Mammary microvascular endothelial cell (primary cell): ENCODE measurements around the gene IL10RB. TPM values are rescaled to one million over a fixed set of nuclear protein-coding genes. Genes with fewer than 3 reads are reported as not detected.

Experiments used
- total RNA-seq: library from RNA; depleted of rRNA; stranded (reverse); fragments of >200 nt; gene quantifications from 2 replicates; pipeline ENCODE4 v1.2.3, GENCODE V29; 2015

Gene IL10RB
- total RNA-seq, result 30.0 and 39.6 TPM in 2 replicates

DNA sequence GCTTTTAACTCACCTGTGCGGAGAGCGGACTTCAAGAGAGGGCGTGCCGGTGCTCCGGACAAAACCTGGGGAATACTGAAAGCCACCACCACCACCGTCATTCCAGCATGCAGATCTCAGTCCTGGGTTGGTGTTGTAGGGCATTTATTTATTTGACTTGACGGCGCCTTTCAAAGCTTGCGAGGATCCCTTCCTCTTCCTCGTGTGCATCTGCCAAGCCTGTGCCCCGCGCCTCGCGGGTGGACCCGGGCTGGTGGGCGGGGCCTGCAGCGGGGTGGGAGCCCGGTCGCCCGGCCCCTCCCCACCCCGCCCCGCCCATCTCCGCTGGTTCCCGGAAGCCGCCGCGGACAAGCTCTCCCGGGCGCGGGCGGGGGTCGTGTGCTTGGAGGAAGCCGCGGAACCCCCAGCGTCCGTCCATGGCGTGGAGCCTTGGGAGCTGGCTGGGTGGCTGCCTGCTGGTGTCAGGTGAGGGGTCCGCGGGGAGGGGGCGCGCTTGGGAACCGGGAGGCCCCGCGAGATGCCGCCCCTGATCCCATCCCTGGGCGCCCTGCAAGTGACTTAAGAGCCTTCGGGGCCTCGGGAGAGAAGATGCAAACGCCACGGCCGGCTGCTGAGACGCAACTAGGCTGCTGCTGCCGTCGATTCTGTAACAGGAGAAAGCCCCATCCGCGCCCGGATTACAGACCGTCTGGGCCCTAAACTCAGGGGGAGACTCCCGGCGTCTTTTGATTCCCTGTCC is at the start of gene IL10RB:
Gene IL10RB, plus strand, starts transcription at position 318 of the 739 bp plus-strand sequence. Its CDS starts 99 bp downstream, at position 417.

DNA sequence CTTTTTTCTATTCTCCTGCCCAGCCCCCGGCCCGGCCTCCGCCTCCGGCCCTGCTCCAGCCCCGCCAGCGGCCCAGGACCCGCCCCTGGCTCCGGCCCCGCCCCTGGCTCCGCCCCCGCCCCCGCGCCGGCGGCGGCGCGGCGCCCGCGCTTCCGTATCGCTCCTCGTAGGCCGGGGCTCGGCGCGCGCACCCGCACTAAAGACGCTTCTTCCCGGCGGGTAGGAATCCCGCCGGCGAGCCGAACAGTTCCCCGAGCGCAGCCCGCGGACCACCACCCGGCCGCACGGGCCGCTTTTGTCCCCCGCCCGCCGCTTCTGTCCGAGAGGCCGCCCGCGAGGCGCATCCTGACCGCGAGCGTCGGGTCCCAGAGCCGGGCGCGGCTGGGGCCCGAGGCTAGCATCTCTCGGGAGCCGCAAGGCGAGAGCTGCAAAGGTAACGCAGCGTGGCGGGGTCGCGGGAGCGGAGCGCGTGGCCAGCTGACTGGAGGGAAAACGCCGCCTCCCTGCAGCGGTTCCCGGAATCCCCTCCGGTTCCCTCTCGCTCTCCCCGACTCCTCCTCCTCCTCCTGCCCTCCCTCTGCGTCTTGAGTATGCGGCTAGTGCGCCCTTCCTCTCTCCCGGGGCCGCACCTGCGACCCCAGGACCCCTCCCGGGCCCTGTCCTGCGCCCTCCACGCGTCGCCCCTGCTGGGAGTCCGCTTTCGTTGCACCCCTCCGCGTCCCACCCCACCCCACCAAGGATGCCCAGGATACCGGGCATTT is 36.2 kb upstream of the IL10RB start, which contains the start of gene IFNAR2:
Gene IFNAR2, plus strand, starts transcription at position 155 of the 761 bp plus-strand sequence. CDS start 11,985 bp downstream, outside the sequence.

DNA sequence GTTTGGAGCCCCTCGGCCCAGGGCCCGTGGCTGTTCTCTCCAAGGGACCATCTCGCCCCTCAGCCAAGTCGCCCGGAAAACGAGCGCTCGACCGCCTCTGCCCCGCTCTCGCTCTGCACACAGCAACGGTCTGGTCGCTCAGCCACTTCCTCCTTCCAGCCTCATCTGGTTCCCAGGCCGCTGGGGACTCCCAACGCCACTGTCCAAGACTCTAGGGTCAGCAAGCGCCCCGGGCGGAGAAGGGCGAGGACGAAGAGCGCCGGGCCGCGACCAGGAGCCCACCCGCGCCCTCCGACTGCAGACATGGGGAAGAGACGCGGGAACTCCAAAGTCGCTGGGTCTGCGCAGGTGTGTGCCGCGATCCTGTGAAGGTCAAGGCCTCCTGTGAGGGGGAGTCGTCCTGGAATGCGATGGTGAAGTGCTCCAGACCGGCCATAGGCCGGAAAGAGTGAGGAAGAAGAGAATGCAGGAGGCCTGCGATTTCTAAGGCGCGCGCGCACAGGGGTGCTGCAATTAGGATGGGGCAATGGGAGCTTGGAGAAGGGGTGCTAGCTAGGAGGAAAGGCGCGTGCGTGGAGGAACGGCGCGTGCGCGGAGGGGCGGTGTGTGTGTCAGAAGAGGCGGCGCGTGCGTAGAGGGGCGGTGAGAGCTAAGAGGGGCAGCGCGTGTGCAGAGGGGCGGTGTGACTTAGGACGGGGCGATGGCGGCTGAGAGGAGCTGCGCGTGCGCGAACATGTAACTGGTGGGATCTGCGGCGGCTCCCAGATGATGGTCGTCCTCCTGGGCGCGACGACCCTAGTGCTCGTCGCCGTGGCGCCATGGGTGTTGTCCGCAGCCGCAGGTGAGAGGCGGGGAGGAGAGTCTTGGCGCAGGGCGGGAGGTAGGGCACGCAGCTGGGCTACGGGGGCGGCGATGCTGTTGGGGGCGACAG is 58.4 kb downstream of the IL10RB start, which contains the start of gene IFNAR1:
Gene IFNAR1, plus strand, starts transcription at position 680 of the 931 bp plus-strand sequence. Its CDS starts 86 bp downstream, at position 766.

Other genes with a start within 250 kb of the IL10RB start
- not detected in 2 replicates for gene OLIG2, start 240.4 kb upstream of the IL10RB start, total RNA-seq
- not detected in 2 replicates for gene OLIG1, start 196.2 kb upstream of the IL10RB start, total RNA-seq
- gene IFNAR2, start 36.4 kb upstream of the IL10RB start, total RNA-seq, result 14.1 and 14.3 TPM in 2 replicates
- gene IFNAR1, start 58.6 kb downstream of the IL10RB start, total RNA-seq, result 20.7 and 28.0 TPM in 2 replicates
- 46.1 and 56.6 TPM in 2 replicates for gene IFNGR2, start 137.0 kb downstream of the IL10RB start, total RNA-seq
- 26.2 and 38.2 TPM in 2 replicates for gene TMEM50B, start 213.6 kb downstream of the IL10RB start, total RNA-seq
- 0.64 and 2.8 TPM in 2 replicates for gene DNAJC28, start 225.3 kb downstream of the IL10RB start, total RNA-seq